ENCODE measurements around the gene MBD4. TPM values are rescaled to one million over a fixed set of nuclear protein-coding genes. Genes with fewer than 3 reads are reported as not detected.

Gene MBD4
- total RNA-seq, 6 experiments from 2014 or later, result 16.9 to 26.1 (median 25.3) TPM

DNA sequence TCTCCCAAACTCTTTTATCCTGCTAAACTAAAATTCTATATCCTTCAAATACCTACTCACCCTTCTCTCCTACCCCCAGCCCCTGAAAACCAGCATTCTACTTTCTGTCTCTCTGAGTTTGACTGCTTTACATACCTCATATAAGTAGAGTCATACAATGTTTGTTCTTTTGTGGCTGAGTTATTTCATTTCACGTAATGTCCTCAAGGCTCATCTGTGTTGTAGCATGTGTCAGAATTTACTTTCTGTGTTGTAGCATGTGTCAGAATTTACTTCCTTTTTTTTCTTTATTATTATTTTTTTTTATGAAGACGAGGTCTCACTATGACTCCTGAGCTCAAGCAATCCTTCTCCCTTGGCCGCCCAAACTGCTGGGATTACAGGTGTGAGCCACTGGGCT, 20.4 kb upstream of the MBD4 start:
- H3K27ac ChIP-seq, result no peak overlapping the region
- no peak for TF ChIP-seq POLR2A (IDR thresholded peaks at IDR 0.05)
- no peak for DNase-seq
- intact Hi-C loops (cut with DNase I), result no loop called here
- peaks cover 0 to 23% (median 9%) of the 10 kb centered on the region in 4 donors for H3K4me1 ChIP-seq
- no peak overlapping the region for H3K4me3 ChIP-seq
- H3K27me3 ChIP-seq, result no peaks in the 10 kb centered on the region
- ATAC-seq, result no peak
- no peaks in the 10 kb centered on the region for H3K9me3 ChIP-seq
- WGBS (ENCODE audit: insufficient coverage, low coverage, low lambda C conversion rate, missing lambda C conversion rate), result 97% methylated on average over 3 of the region's 3 CpGs
- H3K36me3 ChIP-seq, result no peaks in the 10 kb centered on the region

DNA sequence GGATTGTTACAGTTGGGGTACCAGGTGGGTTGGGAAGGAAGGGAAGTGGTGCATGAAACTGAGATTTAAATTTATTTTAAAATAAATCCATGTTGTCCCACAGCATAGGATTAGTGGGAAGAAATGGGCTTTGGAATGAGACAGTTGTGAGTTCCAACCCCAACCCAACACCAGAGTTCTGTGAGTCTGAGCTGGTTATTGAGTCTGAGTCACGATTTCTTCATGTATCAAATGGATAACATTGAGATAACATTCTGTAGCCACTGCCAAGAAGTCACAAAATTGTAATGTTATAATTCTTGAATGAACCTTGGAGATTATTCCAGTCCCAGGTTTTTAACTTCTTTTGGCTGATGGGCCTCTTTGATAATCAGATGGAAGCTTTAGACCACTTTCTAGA, 14.0 kb upstream of the MBD4 start:
- TF ChIP-seq CTCF (IDR thresholded peaks at IDR 0.05) (no peak), POLR2A (IDR thresholded peaks at IDR 0.05) (no peak)
- intact Hi-C loops (cut with DNase I), result no loop called here
- Histone ChIP-seq H3K9me3 (no peaks in the 10 kb centered on the region), H3K27me3 (no peaks in the 10 kb centered on the region), H3K4me1 (peaks cover 0 to 5% (median 0%) of the 10 kb centered on the region in 4 donors), H3K4me3 (no peak overlapping the region), H3K36me3 (no peaks in the 10 kb centered on the region), H3K27ac (no peak overlapping the region)
- WGBS (ENCODE audit: insufficient coverage, low coverage, low lambda C conversion rate, missing lambda C conversion rate), result 64% methylated on average over 1 of the region's 1 CpG
- ATAC-seq, result no peak
- DNase-seq, result no peak

DNA sequence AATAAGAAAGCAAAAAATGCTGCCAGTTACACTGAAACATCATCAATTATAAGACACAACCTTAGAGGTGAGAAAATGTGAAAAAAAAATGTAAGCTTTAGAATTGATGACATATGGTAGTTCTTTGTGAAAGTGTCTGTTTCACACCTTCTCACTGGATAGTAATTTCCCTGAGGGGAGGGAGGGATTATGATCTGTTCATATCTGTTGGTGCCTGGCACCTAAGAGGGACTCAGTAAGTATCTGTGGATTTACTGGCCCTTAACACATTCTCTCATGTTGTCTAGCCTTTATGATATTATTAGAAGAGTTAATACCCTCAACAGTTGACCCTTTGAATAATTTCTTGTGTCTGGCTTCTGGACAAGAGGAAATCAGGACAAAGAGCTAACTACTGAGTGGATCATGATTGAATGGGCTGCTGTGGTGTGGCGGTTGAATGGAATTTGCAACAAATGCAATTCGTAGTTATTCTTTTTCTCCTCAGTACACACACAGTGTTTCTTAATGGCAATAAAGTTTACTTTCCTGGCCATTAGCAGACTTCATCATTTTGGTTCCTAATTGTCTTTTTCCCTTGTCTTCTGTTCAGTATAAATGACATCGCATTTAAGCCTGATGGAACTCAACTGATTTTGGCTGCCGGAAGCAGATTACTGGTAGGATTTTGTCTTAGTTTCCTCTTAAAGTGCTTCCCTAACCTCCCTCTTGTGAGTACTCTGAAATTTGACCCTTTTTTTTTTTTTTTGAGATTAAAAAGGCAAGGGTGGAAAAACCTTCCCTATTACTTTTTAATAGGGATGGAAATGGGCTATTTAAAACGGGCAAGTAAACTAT, 9.7 kb upstream of the MBD4 start:
- ATAC-seq (peak in 1 of 4 donors; percentile 11), DNase-seq (no peak)
- H3K27ac ChIP-seq, result no peak overlapping the region
- H3K4me3 ChIP-seq, result no peak overlapping the region
- TF ChIP-seq CTCF (IDR thresholded peaks at IDR 0.05) (no peak), POLR2A (IDR thresholded peaks at IDR 0.05) (no peak)
- H3K27me3 ChIP-seq, result no peaks in the 10 kb centered on the region
- no peaks in the 10 kb centered on the region for H3K36me3 ChIP-seq
- 60% methylated on average over 5 of the region's 5 CpGs for WGBS (ENCODE audit: insufficient coverage, low coverage, low lambda C conversion rate, missing lambda C conversion rate)
- H3K4me1 ChIP-seq, result peaks cover 0 to 5% (median 0%) of the 10 kb centered on the region in 4 donors
- intact Hi-C loops (cut with DNase I), result no loop called here
- H3K9me3 ChIP-seq, result no peaks in the 10 kb centered on the region

- ATAC-seq (no peak), DNase-seq (no peak)
- intact Hi-C loops (cut with DNase I), result no loop called here
- H3K4me3 ChIP-seq, result no peak overlapping the region
- H3K9me3 ChIP-seq, result no peaks in the 10 kb centered on the region
- TF ChIP-seq CTCF (IDR thresholded peaks at IDR 0.05) (no peak), POLR2A (IDR thresholded peaks at IDR 0.05) (no peak)
- no peaks in the 10 kb centered on the region for H3K36me3 ChIP-seq
- no peaks in the 10 kb centered on the region for H3K27me3 ChIP-seq
- peaks cover 0 to 13% (median 0%) of the 10 kb centered on the region in 4 donors for H3K4me1 ChIP-seq
- WGBS (ENCODE audit: insufficient coverage, low coverage, low lambda C conversion rate, missing lambda C conversion rate), result 92% methylated on average over 18 of the region's 18 CpGs
- no peak overlapping the region for H3K27ac ChIP-seq
Measured at GRCh38 chr3:129448186-129448895, 8.6 kb upstream of the MBD4 start.

- no peaks in the 10 kb centered on the region for H3K27me3 ChIP-seq
- intact Hi-C loops (cut with DNase I), result no loop called here
- WGBS (ENCODE audit: insufficient coverage, low coverage, low lambda C conversion rate, missing lambda C conversion rate), result 53% methylated on average over 1 of the region's 1 CpG
- H3K4me3 ChIP-seq, result no peak overlapping the region
- TF ChIP-seq POLR2A (IDR thresholded peaks at IDR 0.05) (no peak), CTCF (IDR thresholded peaks at IDR 0.05) (no peak)
- H3K9me3 ChIP-seq, result no peaks in the 10 kb centered on the region
- H3K27ac ChIP-seq, result no peak overlapping the region
- DNase-seq, result no peak
- no peak for ATAC-seq
- H3K36me3 ChIP-seq, result no peaks in the 10 kb centered on the region
- H3K4me1 ChIP-seq, result peaks cover 0 to 20% (median 5%) of the 10 kb centered on the region in 4 donors
Measured at GRCh38 chr3:129446926-129447325, 7.2 kb upstream of the MBD4 start.

Measured in right lobe of liver (tissue), 6 donors.